SU-DHL-6 (cell line): ENCODE results near the gene MYH6.

Experiments used
- H2AFZ ChIP-seq: fragments of 200-600 bp; sonication (generic); 2 replicates; pipeline ENCODE4 v1.6.1; 2014; ENCODE audit warnings: low read depth, mild to moderate bottlenecking, moderate library complexity, mixed read lengths, antibody characterized with exemption, low read length; ENCODE audit not compliant: severe bottlenecking
- H3F3A ChIP-seq: fragments of 200-600 bp; shearing (Covaris generic); 2 replicates; pipeline ENCODE4 v1.6.0; 2016; ENCODE audit warnings: antibody characterized with exemption, mild to moderate bottlenecking; ENCODE audit not compliant: insufficient read depth
- H3K27ac ChIP-seq: fragments of 200-600 bp; sonication (generic); 2 replicates; pipeline ENCODE4 v1.5.1; 2016; ENCODE audit warnings: low read depth, mild to moderate bottlenecking, low read length, moderate library complexity, mixed read lengths
- H3K27me3 ChIP-seq: fragments of 200-600 bp; sonication (generic), shearing (Covaris generic); 2 replicates; pipeline ENCODE4 v1.6.0; 2014; ENCODE audit warnings: mild to moderate bottlenecking, low read length
- H3K36me3 ChIP-seq: fragments of 200-600 bp; sonication (generic); 2 replicates; pipeline ENCODE4 v1.6.1; 2014; ENCODE audit warnings: mild to moderate bottlenecking, low read length, mixed read lengths
- H3K4me2 ChIP-seq: fragments of 300-600, 200-600 bp; shearing (Covaris generic), sonication (generic); 2 replicates; pipeline ENCODE4 v1.6.0; 2014; ENCODE audit warnings: low read length, low read depth, mild to moderate bottlenecking; ENCODE audit not compliant: poor library complexity, severe bottlenecking
- H3K4me3 ChIP-seq: fragments of 200-600 bp; sonication (generic); 2 replicates; pipeline ENCODE4 v1.5.1; 2014; ENCODE audit warnings: antibody characterized with exemption, low read length, mild to moderate bottlenecking, mixed read lengths; ENCODE audit not compliant: insufficient read depth, poor library complexity, severe bottlenecking
- H3K79me2 ChIP-seq: fragments of 200-600 bp; sonication (generic); 2 replicates; pipeline ENCODE4 v1.6.1; 2014; ENCODE audit warnings: mild to moderate bottlenecking, low read length, moderate library complexity; ENCODE audit not compliant: insufficient read depth
- H3K9ac ChIP-seq: fragments of 200-600 bp; sonication (generic); 2 replicates; pipeline ENCODE4 v1.7.0; 2014; ENCODE audit warnings: mild to moderate bottlenecking, low read length
- H3K9me2 ChIP-seq: fragments of 200-600 bp; sonication (generic); replicated peaks from 2 replicates; pipeline ENCODE4 v1.6.1; 2014; ENCODE audit warnings: low read length; ENCODE audit not compliant: insufficient read depth
- H3K9me3 ChIP-seq: fragments of 200-600 bp; sonication (generic); 2 replicates; pipeline ENCODE4 v1.6.1; 2014; ENCODE audit warnings: low read length, mixed read lengths; ENCODE audit not compliant: insufficient read depth
- H4K20me1 ChIP-seq: fragments of 200-600 bp; sonication (generic); 2 replicates; pipeline ENCODE4 v1.6.1; 2014; ENCODE audit warnings: low read depth, mild to moderate bottlenecking, antibody characterized with exemption, low read length, moderate library complexity, mixed read lengths
- CTCF ChIP-seq: fragments of 200-600 bp; sonication (generic); IDR thresholded peaks from one replicate; pipeline ENCODE4 v1.5.1; 2017; ENCODE audit warnings: antibody characterized with exemption, mild to moderate bottlenecking, low read length, moderate library complexity; ENCODE audit not compliant: insufficient read depth, poor library complexity, severe bottlenecking
- EZH2phosphoT487 ChIP-seq: fragments of 200-600 bp; sonication (generic), shearing (Covaris generic); conservative IDR thresholded peaks from 2 replicates; pipeline ENCODE4 v1.6.1; 2018; ENCODE audit warnings: mild to moderate bottlenecking, antibody characterized with exemption, low read length, moderate library complexity, mixed read lengths

The MYH6 gene

GRCh38 chr14:23399591-23399990 lies 8.5 kb downstream of the MYH6 start:
- TF ChIP-seq CTCF (no peak), EZH2phosphoT487 (no peak)
- no peaks in the 10 kb centered on the region for H3K9me3 ChIP-seq
- H4K20me1 ChIP-seq, result no peaks in the 10 kb centered on the region
- no peaks in the 10 kb centered on the region for H3K27me3 ChIP-seq
- H3K4me2 ChIP-seq, result no peak overlapping the region
- H3F3A ChIP-seq, result no peaks in the 10 kb centered on the region
- no peak overlapping the region for H2AFZ ChIP-seq
- H3K9ac ChIP-seq, result no peak overlapping the region
- no peak overlapping the region for H3K27ac ChIP-seq
- no peak overlapping the region for H3K4me3 ChIP-seq
- H3K9me2 ChIP-seq, result no peaks in the 10 kb centered on the region
- no peaks in the 10 kb centered on the region for H3K36me3 ChIP-seq
- no peaks in the 10 kb centered on the region for H3K79me2 ChIP-seq

GRCh38 chr14:23399136-23399535 lies 8.9 kb downstream of the MYH6 start:
- TF ChIP-seq CTCF (no peak), EZH2phosphoT487 (no peak)
- Histone ChIP-seq H3K9ac (no peak overlapping the region), H2AFZ (no peak overlapping the region), H3K4me3 (no peak overlapping the region), H3K27me3 (no peaks in the 10 kb centered on the region), H4K20me1 (no peaks in the 10 kb centered on the region), H3K79me2 (no peaks in the 10 kb centered on the region), H3K9me2 (no peaks in the 10 kb centered on the region), H3K4me2 (no peak overlapping the region), H3F3A (no peaks in the 10 kb centered on the region), H3K9me3 (no peaks in the 10 kb centered on the region), H3K27ac (no peak overlapping the region), H3K36me3 (no peaks in the 10 kb centered on the region)

GRCh38 chr14:23398348-23398747 lies 9.7 kb downstream of the MYH6 start:
- H3K36me3 ChIP-seq, result no peaks in the 10 kb centered on the region
- no peak overlapping the region for H2AFZ ChIP-seq
- H3K9me2 ChIP-seq, result no peaks in the 10 kb centered on the region
- H3K79me2 ChIP-seq, result no peaks in the 10 kb centered on the region
- no peak overlapping the region for H3K27ac ChIP-seq
- no peaks in the 10 kb centered on the region for H3F3A ChIP-seq
- H3K4me3 ChIP-seq, result no peak overlapping the region
- no peaks in the 10 kb centered on the region for H4K20me1 ChIP-seq
- TF ChIP-seq CTCF (no peak), EZH2phosphoT487 (no peak)
- H3K9me3 ChIP-seq, result no peaks in the 10 kb centered on the region
- no peak overlapping the region for H3K4me2 ChIP-seq
- no peak overlapping the region for H3K9ac ChIP-seq
- no peaks in the 10 kb centered on the region for H3K27me3 ChIP-seq
